Activated naive CD8-positive, alpha-beta T cell treated with anti-CD3 and anti-CD28 coated beads, Interleukin-2, amount 50 U/mL, for 16 hours (primary cell): Measurements from ENCODE around the gene COQ8B.
"Not testable (repeated sequence)": the region's sequence is repeated elsewhere in the genome, so short reads cannot be mapped to it uniquely, and the experiment has no call there.

Experiments used
- DNase-seq: peaks from one replicate; pipeline ENCODE4 v3.0.0-alpha.2; 2020; ENCODE audit warnings: low read depth, low spot score

COQ8B gene

GRCh38 chr19:40742477-40742876, 25.8 kb upstream of the COQ8B start:
- no peak for DNase-seq

GRCh38 chr19:40741527-40742390, 25.1 kb upstream of the COQ8B start:
- DNase-seq, result no peak

- no peak for DNase-seq
These were observed 24.1 kb upstream of the COQ8B start for GRCh38 chr19:40740747-40741146.

- DNase-seq, result no peak
These were observed 23.4 kb upstream of the COQ8B start for GRCh38 chr19:40739871-40740703.

GRCh38 chr19:40739030-40739839, 22.5 kb upstream of the COQ8B start:
- no peak for DNase-seq

- DNase-seq, result no peak
These were observed 20.5 kb upstream of the COQ8B start for GRCh38 chr19:40737102-40737644.

GRCh38 chr19:40736661-40737060, 20.0 kb upstream of the COQ8B start:
- DNase-seq, result no peak

- DNase-seq, result no peak
These were observed 18.5 kb upstream of the COQ8B start for GRCh38 chr19:40735013-40735771.

GRCh38 chr19:40733149-40733548, 16.5 kb upstream of the COQ8B start:
- DNase-seq, result no peak

GRCh38 chr19:40732304-40732703, 15.6 kb upstream of the COQ8B start:
- not testable (repeated sequence) for DNase-seq

GRCh38 chr19:40730065-40730464, 13.4 kb upstream of the COQ8B start:
- DNase-seq, result not testable (repeated sequence)

- no peak for DNase-seq
These were observed 9.6 kb upstream of the COQ8B start for GRCh38 chr19:40726279-40726678.

GRCh38 chr19:40724855-40725254, 8.2 kb upstream of the COQ8B start:
- DNase-seq, result no peak

GRCh38 chr19:40724315-40724714, 7.6 kb upstream of the COQ8B start:
- no peak for DNase-seq

GRCh38 chr19:40723661-40724254, 7.1 kb upstream of the COQ8B start:
- no peak for DNase-seq

- DNase-seq, result no peak
These were observed 5.4 kb upstream of the COQ8B start for GRCh38 chr19:40721936-40722661.

GRCh38 chr19:40721140-40721486, 4.4 kb upstream of the COQ8B start:
- DNase-seq, result no peak

- DNase-seq, result no peak
These were observed 2.8 kb upstream of the COQ8B start for GRCh38 chr19:40719414-40719894.

- no peak for DNase-seq
These were observed 2.2 kb upstream of the COQ8B start for GRCh38 chr19:40718774-40719391.
